OCI-LY3 (cell line): ENCODE measurements around the gene EGR4.

Experiments used
- EZH2phosphoT487 ChIP-seq: fragments of 200-600 bp; shearing (Covaris generic); IDR thresholded peaks from 2 replicates; pipeline ENCODE4 v1.6.1; 2018; ENCODE audit warnings: antibody characterized with exemption, mixed run types, low read depth
- TF ChIP-seq, protein P1 (sequence below): fragments of 200-600, 300-600 bp; sonication (generic); IDR thresholded peaks from 2 replicates; pipeline ENCODE4 v1.5.1; 2014; ENCODE audit warnings: antibody characterized with exemption, low read length, low read depth

DNA sequence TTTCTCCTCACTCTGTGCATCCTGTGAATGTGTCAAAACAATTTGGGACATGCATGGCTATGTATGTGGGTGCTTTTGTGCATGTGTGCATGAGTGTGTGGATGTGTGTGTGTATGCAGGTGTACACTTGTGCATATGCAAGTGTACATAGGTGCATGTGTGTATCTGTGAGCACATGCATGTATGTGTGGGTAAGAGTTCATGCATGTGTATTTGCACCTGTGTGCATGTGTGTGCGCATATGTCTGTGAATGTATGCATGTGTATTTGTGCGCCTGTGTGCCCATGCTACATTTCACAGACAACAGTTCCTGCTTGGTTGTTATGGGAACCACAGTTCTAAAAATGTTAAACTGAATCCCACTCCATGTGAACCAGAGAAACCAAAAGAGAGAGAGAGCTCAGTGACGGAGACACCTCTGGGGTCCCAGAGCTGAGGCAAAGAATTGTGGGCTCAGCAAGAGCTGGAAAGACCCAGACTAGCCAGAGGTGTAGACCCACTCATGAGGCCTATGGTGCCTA, 7.2 kb downstream of the EGR4 start:
- TF ChIP-seq, protein P1, sequence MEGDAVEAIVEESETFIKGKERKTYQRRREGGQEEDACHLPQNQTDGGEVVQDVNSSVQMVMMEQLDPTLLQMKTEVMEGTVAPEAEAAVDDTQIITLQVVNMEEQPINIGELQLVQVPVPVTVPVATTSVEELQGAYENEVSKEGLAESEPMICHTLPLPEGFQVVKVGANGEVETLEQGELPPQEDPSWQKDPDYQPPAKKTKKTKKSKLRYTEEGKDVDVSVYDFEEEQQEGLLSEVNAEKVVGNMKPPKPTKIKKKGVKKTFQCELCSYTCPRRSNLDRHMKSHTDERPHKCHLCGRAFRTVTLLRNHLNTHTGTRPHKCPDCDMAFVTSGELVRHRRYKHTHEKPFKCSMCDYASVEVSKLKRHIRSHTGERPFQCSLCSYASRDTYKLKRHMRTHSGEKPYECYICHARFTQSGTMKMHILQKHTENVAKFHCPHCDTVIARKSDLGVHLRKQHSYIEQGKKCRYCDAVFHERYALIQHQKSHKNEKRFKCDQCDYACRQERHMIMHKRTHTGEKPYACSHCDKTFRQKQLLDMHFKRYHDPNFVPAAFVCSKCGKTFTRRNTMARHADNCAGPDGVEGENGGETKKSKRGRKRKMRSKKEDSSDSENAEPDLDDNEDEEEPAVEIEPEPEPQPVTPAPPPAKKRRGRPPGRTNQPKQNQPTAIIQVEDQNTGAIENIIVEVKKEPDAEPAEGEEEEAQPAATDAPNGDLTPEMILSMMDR: no peak
- TF ChIP-seq EZH2phosphoT487: no peak
